ENCODE results near the gene VAC14.

DNA sequence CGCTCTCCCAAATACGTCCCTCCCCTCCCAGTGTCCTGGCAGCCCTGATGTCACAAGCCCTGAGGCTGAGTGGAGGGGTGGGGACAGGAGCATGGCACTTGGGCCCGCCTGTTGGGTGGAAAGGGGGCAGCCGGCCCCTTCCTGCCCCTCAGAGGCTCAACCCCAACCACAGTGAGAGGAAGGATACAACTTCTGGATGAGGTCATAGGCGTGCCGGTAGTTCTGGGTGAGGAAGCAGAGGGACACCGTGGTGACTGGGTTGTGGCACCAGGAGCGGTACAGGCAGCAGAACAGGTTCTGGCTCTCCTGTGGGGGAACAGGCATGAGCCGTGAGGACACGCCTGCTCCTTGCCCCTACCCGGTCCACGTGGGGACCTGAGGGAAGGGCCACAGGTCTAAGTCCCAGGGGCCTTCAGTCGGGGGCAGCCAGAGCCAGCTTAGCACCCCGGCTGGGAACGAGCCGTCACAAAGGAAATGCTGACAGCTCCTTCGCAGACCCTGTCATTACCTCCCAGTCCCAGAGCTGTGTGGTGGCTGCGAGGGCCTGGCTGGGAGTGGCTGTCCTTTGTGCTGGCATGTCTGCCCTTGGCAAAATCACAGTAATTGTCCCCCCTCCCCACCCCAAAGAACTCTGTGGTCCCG, 103.9 kb downstream of the VAC14 start:
- no peak for TF ChIP-seq EZH2 (IDR thresholded peaks at IDR 0.05; ENCODE audit: borderline replicate concordance, low read length)
- TF ChIP-seq, protein P1, sequence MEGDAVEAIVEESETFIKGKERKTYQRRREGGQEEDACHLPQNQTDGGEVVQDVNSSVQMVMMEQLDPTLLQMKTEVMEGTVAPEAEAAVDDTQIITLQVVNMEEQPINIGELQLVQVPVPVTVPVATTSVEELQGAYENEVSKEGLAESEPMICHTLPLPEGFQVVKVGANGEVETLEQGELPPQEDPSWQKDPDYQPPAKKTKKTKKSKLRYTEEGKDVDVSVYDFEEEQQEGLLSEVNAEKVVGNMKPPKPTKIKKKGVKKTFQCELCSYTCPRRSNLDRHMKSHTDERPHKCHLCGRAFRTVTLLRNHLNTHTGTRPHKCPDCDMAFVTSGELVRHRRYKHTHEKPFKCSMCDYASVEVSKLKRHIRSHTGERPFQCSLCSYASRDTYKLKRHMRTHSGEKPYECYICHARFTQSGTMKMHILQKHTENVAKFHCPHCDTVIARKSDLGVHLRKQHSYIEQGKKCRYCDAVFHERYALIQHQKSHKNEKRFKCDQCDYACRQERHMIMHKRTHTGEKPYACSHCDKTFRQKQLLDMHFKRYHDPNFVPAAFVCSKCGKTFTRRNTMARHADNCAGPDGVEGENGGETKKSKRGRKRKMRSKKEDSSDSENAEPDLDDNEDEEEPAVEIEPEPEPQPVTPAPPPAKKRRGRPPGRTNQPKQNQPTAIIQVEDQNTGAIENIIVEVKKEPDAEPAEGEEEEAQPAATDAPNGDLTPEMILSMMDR (conservative IDR thresholded peaks at IDR 0.05 in 1 of 2, IDR thresholded peaks at IDR 0.05 in 1 of 2; ENCODE audit: extremely low read depth in 1 of 2, insufficient read depth in 1 of 2, low read depth in 1 of 2, low read length in 2 of 2), result no peak
